Amygdala (tissue), 56 donors: ENCODE measurements around the gene LOXHD1.

Experiments
- DNase-seq, 56 donors: peaks; one replicate each; lab custom pipeline; 2025; lab: John Stamatoyannopoulos, UW

Gene LOXHD1

GRCh38 chr18:46554406-46555080 lies 102.5 kb downstream of the LOXHD1 start:
- DNase-seq = no peak

DNA sequence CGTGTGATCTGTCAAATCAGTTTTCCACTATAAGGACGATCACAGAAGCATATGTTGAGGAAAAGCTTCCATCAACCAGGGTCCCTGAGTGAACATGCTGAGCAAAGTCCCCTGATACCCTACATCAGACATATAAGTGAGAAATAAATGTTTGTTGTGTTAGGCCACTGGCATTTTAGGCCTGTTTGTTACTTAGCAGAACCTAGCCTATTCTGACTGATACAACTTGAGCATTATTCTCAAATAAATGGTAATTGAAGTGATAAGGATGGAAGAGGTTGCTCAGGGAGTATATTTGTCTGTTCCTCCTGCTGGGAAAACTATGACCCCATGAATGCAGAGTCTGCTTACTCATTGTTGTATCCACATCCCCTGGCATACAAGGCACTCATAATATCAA lies 106.4 kb downstream of the LOXHD1 start:
- no peak for DNase-seq

DNA sequence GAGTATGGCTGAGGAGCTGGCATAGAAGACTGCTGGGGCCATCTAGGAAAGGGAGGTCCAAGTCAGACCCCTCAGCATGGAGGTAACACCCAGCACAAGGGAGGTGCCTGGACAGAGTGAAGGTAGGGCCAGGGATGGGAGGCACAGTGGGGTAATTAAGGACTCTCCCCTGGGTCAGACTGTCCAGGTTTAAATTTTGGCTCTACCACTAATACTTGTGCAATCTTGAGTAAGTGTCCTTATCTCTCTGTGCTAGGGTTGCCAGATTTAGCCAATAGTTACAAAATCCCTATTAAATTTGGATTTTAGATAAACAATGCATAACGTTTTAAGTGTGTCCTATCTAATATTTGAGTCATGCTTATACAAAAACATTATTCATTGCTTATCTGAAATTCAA lies 109.5 kb downstream of the LOXHD1 start:
- no peak for DNase-seq

DNA sequence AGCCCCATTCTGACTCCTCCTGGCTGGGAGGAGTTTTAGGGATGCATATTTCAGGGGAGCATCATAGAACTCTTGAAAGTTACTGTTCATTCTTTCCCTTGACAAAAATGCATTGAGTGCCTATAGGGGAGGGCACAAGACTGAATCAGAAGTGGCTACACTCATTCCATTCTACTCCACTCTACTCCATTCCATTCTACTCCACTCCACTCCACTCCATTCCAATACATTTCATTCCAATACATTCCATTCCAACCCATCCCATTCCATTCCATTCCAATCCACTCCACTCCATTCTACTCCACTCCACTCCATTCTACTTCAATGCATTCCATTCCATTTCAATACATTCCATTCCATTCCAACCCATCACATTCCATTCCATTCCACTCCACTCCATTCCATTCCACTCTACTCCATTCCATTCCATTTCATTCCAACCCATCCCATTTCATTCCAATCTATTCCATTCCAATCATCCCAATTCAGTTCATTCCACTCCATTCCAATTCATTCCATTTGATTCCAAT lies 110.8 kb downstream of the LOXHD1 start:
- no peak for DNase-seq

- no peak for DNase-seq
Measured at GRCh38 chr18:46542545-46542944, 114.5 kb downstream of the LOXHD1 start.

- no peak for DNase-seq
Measured at GRCh38 chr18:46541626-46542189, 115.3 kb downstream of the LOXHD1 start.

- no peak for DNase-seq
Measured at GRCh38 chr18:46538376-46538775, 118.6 kb downstream of the LOXHD1 start.

GRCh38 chr18:46536215-46536874 lies 120.7 kb downstream of the LOXHD1 start:
- peak in 13 of 56 donors; percentile 3 to 49 (median 12) for DNase-seq

GRCh38 chr18:46531482-46531881 lies 125.5 kb downstream of the LOXHD1 start:
- DNase-seq = peak in 27 of 56 donors; percentile 3 to 68 (median 31)

DNA sequence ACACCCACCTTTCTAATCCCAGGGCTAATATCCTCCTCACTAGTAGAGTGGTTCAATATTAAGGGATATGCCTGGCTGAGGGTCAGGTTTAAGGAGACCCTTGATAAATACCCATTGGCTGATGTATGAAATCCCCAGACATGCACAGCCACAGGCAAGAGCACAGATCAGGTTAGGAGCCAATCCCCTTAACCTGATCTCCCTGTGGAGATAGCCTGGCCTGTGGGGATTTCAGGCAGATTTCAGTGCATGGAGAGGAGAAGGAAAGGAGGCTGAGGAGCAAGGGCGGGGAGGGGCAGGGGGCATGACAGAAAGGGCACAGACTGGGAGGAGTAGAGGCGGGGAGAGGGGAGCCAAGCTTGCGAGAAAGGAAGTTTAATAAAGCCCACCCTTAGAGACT lies 129.0 kb downstream of the LOXHD1 start:
- DNase-seq = no peak

DNA sequence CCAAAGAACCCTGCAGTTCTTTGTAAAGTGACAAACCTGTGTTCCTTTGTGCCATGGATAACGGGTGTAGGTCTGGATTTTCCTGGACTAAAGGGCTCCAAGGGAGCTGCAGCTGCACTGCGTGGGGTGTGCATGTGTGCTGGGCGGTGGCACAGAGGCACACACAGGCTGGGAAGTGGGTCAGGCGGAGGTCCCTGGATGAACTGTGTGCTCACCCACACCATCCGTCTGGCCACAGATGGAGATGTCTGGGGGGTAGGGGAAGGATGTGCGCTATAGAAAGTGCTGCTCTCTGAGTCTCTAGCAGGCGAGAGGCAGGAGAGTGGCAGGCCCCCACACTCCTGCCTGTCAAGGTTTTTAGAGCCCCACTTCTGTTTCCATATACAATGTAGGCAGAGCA lies 137.2 kb downstream of the LOXHD1 start:
- no peak for DNase-seq

- no peak for DNase-seq
Measured at GRCh38 chr18:46518438-46518837, 138.6 kb downstream of the LOXHD1 start.

- DNase-seq = no peak
Measured at GRCh38 chr18:46516555-46516954, 140.5 kb downstream of the LOXHD1 start.

DNA sequence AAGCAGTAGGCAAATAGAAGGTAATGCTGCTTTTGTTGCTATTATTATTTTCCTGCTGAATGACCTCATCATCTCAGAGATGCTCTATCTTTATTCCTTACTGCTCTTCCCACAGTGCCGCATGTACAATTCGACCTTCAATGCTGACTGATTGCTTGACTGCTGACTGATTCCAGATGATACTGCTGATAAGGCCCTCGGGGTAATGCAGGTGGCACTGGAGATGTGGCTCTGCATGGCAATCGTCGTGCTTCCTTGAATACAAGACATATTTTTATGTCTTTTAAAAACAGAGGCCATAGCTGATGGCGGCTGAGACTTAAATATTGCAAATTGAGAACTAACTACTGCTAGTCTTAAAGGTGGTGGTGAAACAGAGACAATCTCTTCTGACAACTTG lies 146.6 kb downstream of the LOXHD1 start:
- no peak for DNase-seq

DNA sequence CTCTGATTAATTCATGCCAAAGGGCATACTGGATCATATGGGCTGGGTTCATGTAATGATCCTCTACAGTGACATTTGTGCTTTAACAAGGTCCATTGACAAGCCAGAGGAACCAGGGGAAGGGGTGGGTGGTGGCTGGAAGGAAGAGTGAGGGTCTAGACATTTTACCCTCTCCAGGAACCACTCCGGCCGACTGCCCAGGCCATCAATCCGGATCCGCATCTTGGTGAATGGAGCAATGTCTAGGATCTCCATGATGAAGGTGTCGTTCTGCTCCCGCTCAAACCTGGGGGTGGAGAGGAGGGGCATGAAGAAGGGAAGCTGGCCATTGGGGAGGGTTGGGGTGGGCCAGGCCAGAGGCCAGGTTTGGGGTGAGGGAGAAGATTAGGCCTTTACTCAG lies 147.5 kb downstream of the LOXHD1 start:
- DNase-seq = no peak

GRCh38 chr18:46506974-46507586 lies 149.9 kb downstream of the LOXHD1 start:
- no peak for DNase-seq

DNA sequence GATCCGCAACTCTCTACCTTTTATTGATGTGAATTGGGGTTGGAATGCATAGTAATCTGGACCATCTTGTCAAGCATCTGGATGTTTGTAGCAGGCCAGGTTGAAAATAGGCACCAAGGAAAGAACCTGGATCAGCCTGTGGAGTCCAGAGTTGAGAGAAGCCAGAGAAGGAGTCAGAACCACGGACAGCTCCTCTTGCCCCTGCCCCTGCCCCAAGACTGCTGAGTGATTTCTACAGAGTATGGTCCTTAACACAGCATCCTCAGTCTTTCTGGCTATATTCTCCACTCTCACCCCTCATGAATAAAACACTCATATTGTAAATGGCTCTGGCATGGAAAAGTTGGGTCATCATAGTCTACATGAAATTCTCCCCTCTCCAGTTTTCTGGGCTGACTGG lies 154.6 kb downstream of the LOXHD1 start:
- DNase-seq = no peak

DNA sequence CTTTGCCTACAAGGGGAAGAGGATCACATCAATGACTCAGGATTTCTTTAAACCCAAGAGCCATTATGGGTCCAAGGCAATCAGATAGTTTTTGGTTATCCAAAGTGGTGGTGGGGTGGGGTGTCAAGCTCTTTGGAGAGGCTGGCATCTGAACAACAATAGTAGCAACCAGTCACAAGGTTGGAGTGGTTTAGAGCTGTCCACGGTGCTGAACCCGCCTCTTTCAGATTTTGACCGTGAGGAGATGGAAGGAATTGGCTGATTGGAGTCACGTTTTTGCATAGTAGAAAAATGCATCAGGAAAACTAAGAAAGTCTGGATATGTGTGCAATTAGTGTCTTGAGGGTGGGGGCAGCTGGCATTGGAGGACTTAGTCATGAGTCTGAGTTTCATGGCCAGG lies 159.9 kb downstream of the LOXHD1 start:
- DNase-seq = no peak

- DNase-seq = peak in 1 of 56 donors; percentile 9
Measured at GRCh38 chr18:46488471-46489213, 168.4 kb downstream of the LOXHD1 start.

DNA sequence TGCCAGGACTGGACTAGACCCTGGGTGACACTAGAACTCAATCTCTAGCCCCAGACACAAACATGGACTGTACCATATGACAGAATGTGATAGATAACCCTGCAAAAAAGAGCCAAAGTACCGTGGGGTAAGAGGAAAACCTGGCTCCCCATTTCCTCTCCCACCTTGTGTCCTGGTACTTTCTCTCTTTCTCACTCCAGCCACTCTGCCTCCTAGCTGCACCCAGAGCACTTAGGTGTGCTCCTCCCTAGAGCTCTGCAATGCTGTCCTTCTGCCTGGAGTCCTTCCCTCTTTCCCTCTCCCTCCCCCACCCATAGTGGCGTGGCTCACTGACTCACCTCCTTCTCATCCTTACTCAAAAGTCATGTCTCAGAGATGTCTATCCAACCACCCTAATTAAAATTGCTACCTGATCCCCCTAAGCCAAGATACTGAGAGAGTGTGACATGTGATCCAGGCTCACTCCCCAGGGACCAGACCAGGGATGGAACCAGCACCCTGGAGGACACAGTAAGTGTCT lies 171.3 kb downstream of the LOXHD1 start:
- DNase-seq = no peak
